A204.1 (cell line): ENCODE data around the gene INPP5A.

Source experiments
- FAIRE-seq: peaks from 2 replicates; lab custom pipeline; 2012; peaks lifted over from hg19 to GRCh38; lab: Jason Lieb, UNC

INPP5A gene

GRCh38 chr10:132536241-132536876 lies 1.2 kb upstream of the INPP5A start:
- no peak for FAIRE-seq

- peak; percentile 46 for FAIRE-seq
Measured at GRCh38 chr10:132536877-132537683, 507 bp upstream of the INPP5A start.

- FAIRE-seq, result no peak
Measured at GRCh38 chr10:132538031-132538789, 623 bp downstream of the INPP5A start.

GRCh38 chr10:132538790-132539421 lies 1.3 kb downstream of the INPP5A start:
- no peak for FAIRE-seq

GRCh38 chr10:132539431-132539839 lies 1.8 kb downstream of the INPP5A start:
- FAIRE-seq, result no peak

- FAIRE-seq, result no peak
Measured at GRCh38 chr10:132539894-132540293, 2.3 kb downstream of the INPP5A start.

GRCh38 chr10:132540456-132540855 lies 2.9 kb downstream of the INPP5A start:
- no peak for FAIRE-seq

- FAIRE-seq, result no peak
Measured at GRCh38 chr10:132541129-132541528, 3.5 kb downstream of the INPP5A start.

- no peak for FAIRE-seq
Measured at GRCh38 chr10:132541601-132542011, 4.0 kb downstream of the INPP5A start.

GRCh38 chr10:132542086-132542775 lies 4.6 kb downstream of the INPP5A start:
- FAIRE-seq, result no peak

- no peak for FAIRE-seq
Measured at GRCh38 chr10:132542819-132543218, 5.2 kb downstream of the INPP5A start.

- no peak for FAIRE-seq
Measured at GRCh38 chr10:132543916-132544743, 6.5 kb downstream of the INPP5A start.

GRCh38 chr10:132544744-132545658 lies 7.4 kb downstream of the INPP5A start:
- no peak for FAIRE-seq

- no peak for FAIRE-seq
Measured at GRCh38 chr10:132545659-132546367, 8.2 kb downstream of the INPP5A start.

- FAIRE-seq, result no peak
Measured at GRCh38 chr10:132546567-132547420, 9.2 kb downstream of the INPP5A start.

- FAIRE-seq, result no peak
Measured at GRCh38 chr10:132547421-132547861, 9.9 kb downstream of the INPP5A start.

GRCh38 chr10:132548106-132548823 lies 10.7 kb downstream of the INPP5A start:
- no peak for FAIRE-seq

- no peak for FAIRE-seq
Measured at GRCh38 chr10:132548869-132549268, 11.3 kb downstream of the INPP5A start.
